NCI-H128 (cell line): ENCODE measurements around the gene SCYGR7.
"Not testable (repeated sequence)": the region's sequence is repeated elsewhere in the genome, so short reads cannot be mapped to it uniquely, and the experiment has no call there.

Experiments used
- DNase-seq: peaks from one replicate; lab custom pipeline; 2025; ENCODE audit not compliant: unreplicated experiment; lab: John Stamatoyannopoulos, UW

The SCYGR7 gene, protein sequence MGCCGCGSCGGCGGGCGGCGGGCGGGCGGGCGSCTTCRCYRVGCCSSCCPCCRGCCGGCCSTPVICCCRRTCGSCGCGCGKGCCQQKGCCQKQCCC

DNA sequence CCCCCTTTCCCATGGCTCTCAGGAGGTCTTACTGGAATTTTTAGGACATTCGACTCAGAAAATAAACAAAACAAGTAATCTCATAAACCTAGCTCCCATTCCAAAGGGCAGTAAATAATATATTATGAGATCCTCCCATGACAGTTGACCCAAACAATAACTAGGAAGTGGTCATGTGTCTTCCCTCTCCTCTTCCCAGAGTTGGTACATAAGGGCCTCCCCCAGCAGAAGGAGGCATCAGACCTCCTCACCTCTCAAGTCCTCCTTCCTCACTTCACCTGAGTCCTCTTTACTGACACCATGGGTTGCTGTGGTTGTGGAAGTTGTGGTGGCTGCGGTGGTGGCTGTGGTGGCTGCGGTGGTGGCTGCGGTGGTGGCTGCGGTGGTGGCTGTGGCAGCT lies at the start of gene SCYGR7:
Gene SCYGR7, plus strand, starts transcription at position 301 of the 400 bp plus-strand sequence. Its CDS starts 0 bp downstream, at position 301.
- DNase-seq, result no peak

DNA sequence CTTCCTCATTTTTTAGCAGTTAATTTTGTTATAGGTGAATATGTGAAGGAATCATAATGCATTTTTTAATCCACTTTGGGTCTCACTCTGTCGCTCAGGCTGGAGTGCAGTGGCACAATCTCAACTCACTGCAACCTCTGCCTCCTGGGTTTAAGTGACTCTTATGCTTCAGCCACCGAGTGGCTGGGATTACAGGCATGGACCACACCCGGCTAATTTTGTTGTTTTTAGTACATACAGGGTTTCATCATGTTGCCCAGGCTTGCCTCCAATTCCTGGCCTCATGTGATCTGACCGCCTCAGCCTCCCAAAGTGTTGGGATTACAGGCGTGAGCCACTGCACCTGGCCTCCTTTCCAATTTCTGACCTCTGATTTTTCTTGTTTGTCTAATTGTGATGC lies 43.9 kb upstream of the SCYGR7 start:
- no peak for DNase-seq

DNA sequence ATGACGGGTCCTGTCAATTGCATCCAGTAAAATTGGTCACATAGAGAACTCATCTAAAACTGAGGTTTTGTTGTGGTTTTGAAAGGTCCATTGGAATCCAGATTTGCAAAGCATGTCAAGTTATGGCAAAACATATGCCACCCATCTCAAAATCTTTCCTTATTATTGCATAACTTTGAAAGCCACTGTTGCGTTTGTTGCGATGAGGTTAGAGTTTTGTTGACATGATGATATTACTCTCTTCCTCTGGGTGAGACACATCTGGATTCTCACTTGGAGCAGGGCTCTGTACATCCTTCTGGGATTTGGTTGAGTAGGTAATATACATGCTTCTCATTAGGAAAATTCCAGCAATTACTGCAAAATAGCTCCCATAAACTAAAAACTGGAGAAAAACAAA lies 40.9 kb upstream of the SCYGR7 start:
- DNase-seq, result no peak

DNA sequence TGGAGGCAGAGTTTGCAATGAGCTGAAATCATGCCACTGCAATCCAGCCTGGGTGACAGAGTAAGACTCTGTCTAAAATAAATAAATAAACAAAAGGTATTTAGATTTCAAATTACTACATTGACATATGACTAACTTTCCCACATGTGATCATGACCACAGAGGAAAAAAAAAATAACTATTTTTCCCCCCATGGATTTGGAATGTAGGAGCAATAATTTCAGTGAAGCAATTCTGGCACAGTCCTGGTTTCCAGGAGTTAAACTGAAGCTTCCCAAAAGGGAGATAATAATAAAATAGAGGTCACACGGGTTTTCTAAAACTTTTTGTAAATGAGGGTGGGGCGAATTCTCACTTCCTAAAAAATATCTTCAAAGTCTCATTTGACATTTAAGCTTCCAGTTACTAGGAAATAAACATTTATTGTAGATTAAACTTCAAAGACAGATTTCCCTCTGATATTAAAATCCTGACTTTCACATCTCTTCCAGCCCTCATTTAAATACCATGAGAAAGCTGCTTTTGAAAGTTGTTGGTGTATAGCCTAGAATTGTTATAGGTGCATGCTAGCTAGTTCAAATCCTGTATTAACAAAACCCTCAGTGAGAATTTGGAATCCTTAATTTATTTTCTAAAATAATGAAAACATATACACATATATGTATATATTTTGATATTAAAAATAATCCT lies 31.0 kb upstream of the SCYGR7 start:
- DNase-seq, result no peak

DNA sequence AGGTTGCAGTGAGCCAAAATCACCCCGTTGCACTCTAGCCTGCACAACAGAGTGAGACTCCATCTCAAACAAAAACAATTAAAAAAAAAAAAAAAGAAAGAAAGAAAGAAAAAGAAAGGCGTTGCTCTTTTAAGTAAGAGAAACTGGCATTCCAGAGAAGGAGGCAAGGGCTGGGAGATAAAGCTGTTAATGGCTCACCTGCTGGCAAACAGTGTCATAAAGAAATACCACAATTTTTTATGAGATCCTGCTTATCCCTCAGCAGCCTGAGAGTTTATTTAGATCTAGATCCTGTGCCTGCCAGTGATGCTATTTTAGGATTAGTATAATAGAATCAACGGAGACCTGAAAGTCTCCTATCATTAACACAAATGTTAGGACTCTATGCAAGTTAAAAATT lies 26.6 kb upstream of the SCYGR7 start:
- no peak for DNase-seq

DNA sequence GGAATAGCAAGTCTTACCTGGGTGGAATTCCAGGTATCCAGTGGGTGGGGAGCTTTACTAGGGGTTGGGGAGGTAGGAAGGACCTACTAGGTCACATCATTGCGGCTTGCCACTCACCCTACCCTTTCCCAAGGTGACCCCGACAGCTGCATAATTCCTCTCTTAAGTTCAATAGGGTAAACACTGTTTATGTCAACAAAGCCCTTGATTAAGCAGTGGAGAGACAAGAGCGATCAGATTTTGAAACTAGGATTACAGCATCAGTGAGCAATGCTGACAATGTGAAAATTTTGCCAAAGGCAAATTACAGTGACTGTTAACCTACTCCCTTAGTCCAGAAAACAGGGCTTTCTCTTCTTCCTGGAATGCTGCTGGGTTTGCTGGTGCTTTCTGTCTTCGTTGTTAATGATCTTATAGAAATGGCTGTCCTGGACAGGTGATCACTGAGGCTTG lies 24.8 kb upstream of the SCYGR7 start:
- no peak for DNase-seq

DNA sequence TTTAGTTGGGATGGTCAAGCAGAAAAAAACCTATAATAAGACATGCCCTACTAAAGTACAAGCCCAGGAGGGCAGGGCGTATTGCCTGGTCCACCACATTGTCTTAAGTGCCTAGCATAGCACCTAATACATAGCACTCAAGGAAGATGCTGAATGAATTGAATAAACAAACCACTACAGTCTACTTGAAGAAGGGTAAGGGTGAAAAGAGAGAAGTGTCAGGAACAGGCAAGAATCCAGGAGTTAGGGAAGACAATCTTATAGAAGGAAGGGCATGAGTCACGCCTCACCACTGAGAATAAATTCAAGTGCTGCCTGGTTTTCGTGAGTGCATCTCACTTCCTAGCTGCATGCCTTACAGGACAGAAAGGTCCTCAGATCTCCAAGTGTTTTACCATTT lies 24.2 kb upstream of the SCYGR7 start:
- DNase-seq, result no peak

DNA sequence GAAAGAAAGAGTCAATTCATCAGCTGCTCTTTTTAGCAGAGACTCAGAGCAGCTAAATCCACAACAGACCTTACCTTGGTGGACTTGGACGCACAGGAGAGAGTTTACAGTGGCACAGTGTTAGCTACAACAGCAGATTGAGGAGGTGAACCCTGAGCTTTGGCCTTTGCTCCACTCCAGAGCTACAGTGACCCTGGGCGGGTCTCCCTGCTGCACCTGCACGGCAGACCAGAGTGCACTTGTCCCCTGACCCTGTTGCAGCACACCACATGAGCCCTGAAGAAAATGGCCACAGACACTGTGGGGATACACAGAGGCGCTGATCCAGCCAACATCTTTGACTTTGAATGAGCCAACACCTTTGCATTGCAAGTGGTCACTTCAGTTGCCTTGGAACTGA lies 21.3 kb upstream of the SCYGR7 start:
- DNase-seq, result no peak

DNA sequence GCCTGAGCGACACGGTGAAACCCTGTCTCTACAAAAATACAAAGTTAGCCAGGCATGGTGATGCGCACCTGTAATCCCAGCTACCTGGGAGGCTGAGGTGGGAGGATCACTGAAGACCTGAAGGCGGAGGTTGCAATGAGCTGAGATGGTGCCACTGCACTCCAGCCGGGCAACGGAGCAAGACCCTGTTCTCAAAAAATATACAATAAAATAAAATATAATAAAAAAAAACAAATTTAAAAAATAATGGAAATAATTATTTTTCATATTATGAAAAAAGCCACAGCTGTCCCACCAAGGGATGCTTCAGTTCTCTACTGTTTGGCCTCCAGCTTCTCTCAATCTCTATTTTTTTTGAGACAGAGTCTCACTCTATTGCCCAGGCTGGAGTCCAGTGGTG lies 20.7 kb upstream of the SCYGR7 start:
- DNase-seq, result no peak

DNA sequence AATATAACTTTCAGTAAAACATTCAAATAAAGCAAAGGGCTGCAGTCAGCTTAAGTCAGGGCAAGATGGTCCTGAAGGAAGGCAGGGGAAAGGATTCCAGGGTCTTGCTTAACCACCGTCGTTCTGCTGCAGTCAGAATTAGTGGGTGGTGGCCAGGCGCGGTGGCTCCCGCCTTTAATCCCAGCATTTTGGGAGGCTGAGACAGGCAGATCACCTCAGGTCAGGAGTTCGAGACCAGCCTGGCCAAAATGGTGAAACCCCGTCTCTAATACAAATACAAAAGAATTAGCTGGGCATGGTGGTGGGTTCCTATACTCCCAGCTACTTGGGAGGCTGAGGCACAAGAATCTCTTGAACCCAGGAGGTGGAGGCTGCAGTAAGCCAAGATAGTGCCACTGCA lies 17.1 kb upstream of the SCYGR7 start:
- DNase-seq, result no peak

DNA sequence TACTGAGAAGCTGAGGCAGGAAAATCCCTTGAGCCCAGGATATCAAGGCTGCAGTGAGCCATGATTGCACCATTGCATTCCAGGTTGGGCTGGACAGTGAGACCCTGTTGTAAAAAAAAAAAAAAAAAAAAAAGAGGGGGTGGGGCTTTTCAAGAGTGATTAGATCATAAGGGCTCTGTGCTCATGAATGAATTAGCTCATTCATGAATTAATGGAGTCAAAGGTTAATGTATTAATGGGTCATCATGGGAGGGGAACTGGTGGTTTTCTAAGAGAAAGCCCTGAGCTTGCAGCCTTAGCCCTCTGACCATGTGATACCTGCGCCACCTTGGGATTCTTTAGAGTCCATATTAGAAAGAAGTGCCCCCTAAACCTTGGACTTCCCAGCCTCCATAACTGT lies 14.8 kb upstream of the SCYGR7 start:
- no peak for DNase-seq

DNA sequence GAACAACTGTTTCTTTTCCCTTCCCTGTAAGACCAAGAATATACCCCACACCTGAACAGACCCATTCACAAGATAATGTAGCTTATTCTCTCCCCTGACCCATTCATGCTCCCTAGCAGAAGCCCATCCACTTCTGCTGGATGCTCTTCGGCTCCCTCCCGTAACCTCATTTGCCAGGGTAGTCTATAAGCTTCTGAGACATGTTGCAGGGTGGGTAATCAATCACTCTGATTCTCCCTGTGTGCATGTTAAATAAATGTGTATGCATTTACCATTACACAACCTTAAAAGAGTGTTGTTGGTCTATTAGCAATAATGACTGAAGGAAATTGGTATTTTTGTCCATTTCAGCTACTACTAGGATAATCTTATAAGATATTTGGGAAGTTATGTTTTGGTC lies 11.6 kb upstream of the SCYGR7 start:
- no peak for DNase-seq

DNA sequence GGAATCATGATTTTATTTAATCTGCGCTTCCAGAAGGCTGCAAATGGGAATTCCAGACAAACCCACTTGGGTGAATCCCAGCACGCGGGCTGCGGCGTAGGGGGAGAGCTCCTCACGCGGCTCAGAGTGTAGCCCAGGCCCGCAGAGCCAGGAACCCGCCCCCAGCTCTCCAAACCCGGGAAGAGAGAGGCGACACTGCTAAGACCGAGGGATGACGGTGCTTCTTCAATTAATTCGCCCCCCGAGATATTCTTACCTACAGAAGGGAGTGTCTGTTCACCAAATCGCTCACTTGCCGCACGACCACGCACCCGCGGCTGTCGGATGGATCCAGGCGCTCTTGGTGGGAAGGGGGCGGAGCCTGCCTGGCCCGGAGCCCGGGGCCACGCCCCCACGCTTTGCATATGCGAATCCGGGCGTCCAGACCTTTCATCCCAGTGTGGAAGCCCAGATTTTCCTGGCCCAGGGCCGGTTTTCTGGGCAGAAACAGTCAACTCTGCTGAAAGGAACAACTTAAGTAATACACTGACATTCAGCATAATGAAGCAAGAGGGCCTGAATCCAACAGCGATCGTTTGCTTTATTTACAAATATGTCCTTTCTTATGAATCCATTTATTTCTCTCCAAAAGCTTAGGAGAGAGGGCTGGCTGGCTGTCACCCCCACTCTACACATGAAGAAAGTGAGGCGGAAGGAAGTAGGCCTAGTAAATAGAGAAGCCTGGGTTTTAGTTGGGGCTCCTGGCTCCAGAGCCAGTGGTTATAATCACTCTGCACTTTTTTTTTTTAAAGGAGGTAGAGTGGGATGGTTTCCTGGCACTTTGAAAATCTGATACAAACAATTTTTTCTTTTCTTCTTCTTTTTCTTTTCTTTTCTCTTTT lies 10.2 kb upstream of the SCYGR7 start, which contains the start of gene SLC19A3:
Gene SLC19A3, minus strand, starts transcription at position 342 of the 881 bp plus-strand sequence. CDS start 15,710 bp downstream, outside the sequence.
- DNase-seq, result no peak

DNA sequence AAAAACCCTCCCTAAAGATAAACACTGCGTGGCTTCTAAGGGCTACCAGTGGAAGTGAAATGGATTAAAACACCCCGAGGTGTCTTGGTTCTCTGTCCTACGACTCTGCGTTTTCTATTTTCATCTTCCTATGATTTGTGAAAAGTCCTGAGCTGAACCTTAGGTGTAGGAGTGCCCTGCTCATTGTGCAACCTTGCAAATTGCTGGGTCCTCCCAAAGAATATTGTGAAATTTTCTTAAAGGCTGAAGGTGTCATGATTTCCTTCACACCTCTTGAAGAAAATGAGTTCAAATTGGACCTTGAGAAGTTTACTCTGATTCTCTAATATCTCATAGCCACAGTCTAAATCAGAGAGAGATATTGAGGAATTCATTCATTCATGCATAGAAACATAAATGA lies 8.5 kb upstream of the SCYGR7 start:
- no peak for DNase-seq

DNA sequence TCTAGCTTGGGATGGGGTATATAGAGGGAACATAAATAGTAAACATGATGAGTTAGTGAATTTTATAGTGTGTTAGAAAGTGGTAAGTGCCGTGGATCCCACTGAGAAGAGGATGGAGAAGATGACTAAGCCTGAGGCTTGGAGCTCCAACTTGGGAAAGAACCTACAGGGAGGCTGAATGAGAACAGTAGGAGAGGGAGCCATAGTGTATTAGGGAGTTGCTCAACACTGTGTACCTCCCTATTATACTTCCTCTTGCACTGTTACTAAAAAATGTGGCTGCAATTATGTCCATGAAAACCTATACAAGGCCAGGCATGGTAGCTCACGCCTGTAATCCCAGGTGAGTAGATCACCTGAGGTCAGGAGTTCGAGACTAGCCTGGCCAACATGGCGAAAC lies 7.5 kb upstream of the SCYGR7 start:
- no peak for DNase-seq

DNA sequence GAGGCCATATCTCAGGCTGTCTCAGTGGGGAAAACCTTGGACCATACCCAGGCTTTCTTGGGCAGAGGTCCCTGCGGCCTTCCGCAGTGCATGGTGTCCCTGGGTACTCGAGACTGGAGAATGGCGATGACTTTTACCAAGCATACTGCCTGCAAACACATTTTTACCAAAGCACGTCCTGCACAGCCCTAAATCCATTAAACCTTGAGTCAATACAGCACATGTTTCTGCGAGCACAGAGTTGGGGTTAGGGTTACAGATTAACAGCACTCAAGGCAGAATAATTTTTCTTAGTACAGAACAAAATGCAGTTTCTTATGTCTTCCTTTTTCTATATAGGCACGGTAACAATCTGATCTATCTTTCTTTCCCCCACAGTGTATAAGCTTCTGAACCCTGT lies 5.3 kb upstream of the SCYGR7 start:
- not testable (repeated sequence) for DNase-seq

DNA sequence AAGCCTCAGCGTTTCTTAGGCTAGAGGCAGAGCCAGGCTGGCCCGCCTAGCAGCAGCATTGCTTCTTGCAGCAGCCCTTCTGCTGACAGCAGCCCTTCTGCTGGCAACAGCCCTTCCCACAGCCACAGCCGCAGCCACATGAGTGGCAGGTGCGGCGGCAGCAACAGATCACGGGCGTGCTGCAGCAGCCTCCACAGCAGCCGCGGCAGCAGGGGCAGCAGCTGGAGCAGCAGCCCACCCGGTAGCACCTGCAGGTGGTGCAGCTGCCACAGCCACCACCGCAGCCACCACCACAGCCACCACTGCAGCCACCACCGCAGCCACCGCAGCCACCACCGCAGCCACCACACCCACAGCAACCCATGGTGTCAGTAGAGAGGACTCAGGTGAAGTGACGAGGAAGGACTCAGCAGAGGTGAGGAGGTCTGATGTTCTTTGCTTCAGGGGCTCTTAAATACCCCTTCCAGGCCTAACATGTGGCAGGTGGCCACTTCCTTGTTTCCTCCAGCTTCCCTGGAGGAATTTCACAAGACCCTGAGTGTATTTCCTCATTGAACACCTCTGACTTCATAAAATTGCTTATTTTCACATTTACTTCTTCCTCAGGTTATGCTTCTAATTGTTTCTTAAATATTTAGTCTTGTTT lies 3.6 kb upstream of the SCYGR7 start, which contains the start of gene SCYGR6:
Gene SCYGR6, minus strand, starts transcription at position 364 of the 646 bp plus-strand sequence. Its CDS starts 0 bp downstream, at position 364.
- no peak for DNase-seq

DNA sequence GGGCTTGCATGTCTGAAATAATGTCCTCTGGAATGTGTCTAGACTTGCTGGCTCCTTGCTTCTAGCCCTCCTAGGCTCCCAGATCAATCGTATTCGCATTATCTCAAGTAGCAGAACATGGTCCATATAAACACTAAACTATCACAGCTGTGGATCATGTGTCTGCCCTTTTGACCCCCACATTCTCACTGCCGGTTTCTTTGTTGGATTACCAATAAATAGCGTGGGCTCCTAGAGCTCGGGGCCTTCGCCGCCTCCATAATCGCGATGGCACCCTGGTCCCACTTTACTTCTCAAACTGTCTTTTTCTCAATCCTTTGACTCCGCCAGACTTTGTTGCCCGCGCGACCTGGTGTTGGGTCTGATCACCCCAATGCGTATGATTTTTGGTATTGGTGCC lies 11.2 kb downstream of the SCYGR7 start:
- DNase-seq, result no peak

DNA sequence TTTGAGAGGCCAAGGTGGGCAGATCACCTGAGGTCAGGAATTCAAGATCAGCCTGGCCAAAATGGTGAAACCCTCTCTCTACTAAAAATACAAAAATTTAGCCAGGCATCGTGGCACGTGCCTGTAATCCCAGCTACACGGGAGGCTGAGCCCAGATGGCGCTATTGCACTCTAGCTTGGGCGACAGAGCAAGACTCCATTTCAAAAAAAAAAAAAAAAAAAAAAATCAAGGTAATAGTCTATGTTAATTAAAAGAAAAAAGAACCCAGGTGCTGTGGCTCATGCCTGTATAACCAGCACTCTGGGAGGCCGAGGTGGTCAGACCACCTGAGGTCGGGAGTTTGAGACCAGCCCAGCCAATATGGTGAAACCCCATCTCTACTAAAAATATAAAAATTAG lies 12.6 kb downstream of the SCYGR7 start:
- not testable (repeated sequence) for DNase-seq

DNA sequence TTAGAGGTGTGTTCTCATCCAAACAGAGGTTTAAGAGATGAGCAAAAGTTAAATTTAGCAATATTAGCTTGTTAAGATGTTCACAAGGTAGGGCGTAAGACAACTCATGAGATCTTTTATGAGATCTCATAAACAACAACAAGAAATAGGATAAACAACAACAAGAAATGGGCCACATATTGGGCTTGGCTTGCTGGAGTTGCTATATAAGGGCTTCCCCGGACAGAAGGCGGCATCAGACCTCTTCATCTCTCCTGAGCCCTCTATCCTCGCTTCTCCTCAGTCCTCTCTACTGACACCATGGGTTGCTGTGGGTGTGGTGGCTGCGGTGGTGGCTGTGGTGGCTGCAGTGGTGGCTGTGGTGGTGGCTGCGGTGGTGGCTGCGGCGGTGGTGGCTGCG lies 17.5 kb downstream of the SCYGR7 start, which contains the start of gene SCYGR8:
Gene SCYGR8, plus strand, starts transcription at position 301 of the 400 bp plus-strand sequence. Its CDS starts 0 bp downstream, at position 301.
- no peak for DNase-seq

DNA sequence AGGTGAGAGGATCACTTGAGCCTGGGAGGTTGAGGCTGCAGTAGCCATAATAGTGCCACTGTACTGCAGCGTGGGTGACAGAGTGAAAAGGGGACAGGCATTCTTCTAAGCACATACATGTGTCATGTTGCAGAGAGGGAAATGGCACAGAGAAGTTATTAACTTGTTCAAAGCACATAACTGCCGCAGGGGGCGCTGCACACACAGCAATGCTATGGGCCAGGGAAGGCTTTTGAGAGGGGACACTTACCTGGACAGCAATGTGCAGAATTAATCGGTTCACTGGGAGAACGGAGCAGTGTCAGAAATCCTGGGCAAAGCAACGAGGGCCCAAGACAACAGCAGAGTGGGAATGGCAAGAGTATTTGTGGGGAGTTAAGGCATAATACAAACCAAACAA lies 19.9 kb downstream of the SCYGR7 start:
- DNase-seq, result no peak
